Measurements from ENCODE around the gene PRKAG2. TPM values are rescaled to one million over a fixed set of nuclear protein-coding genes. Genes with fewer than 3 reads are reported as not detected.

Gene PRKAG2
- polyA plus RNA-seq, 1 of the 3 experiments (the other 2 are of a cell fraction): 51.6 TPM

DNA sequence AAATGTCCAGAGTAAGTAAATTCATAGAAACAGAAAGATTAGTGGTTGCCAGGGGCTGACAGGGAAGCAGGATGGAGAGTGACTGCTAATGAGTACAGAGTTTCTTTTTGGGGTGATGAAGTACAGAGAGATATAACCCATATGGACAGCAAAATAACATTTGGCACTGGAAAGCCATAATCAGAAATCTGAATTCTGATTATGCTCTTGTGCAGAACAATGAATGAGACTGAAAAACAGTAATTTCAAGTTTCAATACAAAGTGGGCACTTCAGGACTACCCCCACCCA lies 361.7 kb downstream of the PRKAG2 start (continued):
- TF ChIP-seq, protein P1, sequence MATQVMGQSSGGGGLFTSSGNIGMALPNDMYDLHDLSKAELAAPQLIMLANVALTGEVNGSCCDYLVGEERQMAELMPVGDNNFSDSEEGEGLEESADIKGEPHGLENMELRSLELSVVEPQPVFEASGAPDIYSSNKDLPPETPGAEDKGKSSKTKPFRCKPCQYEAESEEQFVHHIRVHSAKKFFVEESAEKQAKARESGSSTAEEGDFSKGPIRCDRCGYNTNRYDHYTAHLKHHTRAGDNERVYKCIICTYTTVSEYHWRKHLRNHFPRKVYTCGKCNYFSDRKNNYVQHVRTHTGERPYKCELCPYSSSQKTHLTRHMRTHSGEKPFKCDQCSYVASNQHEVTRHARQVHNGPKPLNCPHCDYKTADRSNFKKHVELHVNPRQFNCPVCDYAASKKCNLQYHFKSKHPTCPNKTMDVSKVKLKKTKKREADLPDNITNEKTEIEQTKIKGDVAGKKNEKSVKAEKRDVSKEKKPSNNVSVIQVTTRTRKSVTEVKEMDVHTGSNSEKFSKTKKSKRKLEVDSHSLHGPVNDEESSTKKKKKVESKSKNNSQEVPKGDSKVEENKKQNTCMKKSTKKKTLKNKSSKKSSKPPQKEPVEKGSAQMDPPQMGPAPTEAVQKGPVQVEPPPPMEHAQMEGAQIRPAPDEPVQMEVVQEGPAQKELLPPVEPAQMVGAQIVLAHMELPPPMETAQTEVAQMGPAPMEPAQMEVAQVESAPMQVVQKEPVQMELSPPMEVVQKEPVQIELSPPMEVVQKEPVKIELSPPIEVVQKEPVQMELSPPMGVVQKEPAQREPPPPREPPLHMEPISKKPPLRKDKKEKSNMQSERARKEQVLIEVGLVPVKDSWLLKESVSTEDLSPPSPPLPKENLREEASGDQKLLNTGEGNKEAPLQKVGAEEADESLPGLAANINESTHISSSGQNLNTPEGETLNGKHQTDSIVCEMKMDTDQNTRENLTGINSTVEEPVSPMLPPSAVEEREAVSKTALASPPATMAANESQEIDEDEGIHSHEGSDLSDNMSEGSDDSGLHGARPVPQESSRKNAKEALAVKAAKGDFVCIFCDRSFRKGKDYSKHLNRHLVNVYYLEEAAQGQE (IDR thresholded peaks at IDR 0.05; ENCODE audit: low read depth, low read length): no peak
- TF ChIP-seq FOSL2 (IDR thresholded peaks at IDR 0.05; ENCODE audit: borderline replicate concordance, low read depth): no peak

DNA sequence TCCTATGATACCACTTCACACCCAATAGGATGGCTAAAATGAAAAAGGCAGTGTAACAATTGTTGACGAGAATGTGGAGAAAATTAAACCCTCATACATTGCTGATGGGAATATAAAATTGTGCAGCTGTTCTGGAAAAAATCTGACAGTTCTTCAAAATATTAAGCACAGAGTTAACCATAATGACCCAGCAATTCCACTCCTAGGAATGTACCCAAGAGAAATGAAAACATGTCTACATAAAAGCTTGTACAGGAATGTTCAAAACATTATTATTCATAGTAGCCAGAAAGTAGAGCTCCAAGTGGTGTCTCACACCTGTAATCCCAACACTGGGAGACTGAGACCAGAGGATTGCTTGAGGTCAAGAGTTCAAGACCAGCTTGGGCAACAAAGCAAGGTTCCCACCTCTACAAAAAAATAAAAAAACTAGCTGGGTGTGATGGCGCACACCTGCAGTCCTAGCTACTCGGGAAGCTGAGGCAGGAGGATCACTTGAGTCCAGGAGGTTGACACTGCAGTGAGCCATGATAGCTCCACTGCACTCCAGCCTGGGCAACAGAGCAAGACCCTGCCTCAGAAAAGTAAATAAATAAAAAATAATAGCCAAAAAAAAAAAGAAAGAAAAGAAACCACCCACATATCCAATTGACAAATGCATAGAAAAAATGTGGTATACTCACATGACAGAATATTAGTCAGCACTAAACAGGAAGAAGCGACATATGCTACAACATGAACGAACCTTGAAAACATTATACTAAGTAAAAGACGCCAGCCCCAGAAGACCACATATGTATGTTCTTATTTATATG lies 362.2 kb downstream of the PRKAG2 start:
- WGBS (ENCODE audit: low lambda C conversion rate): 95% methylated on average over 6 of the region's 6 CpGs
- Histone ChIP-seq H3F3A (replicated peaks; ENCODE audit: insufficient read depth) (no peaks in the 10 kb centered on the region), H3K9me2 (no peaks in the 10 kb centered on the region), H3K4me2 (no peak overlapping the region), H3K9me3 (no peaks in the 10 kb centered on the region), H3K36me3 (replicated peaks in 1 of 2; ENCODE audit: control insufficient read depth in 1 of 2, insufficient read depth in 2 of 2, low read length in 1 of 2) (no peaks in the 10 kb centered on the region), H3K4me3 (ENCODE audit: low read depth in 2 of 2, low read length in 1 of 2) (no peak overlapping the region), H3K27ac (ENCODE audit: low read depth in 2 of 2, low read length in 1 of 2) (no peak overlapping the region), H3K4me1 (ENCODE audit: control insufficient read depth in 1 of 2, insufficient read depth in 2 of 2, low read depth in 1 of 2, low read length in 1 of 2) (peaks cover 3 to 10% of the 10 kb centered on the region in 2 experiments; a peak in 2 of 4 replicates), H3K9ac (no peak overlapping the region), H4K20me1 (ENCODE audit: insufficient read depth) (peaks cover 93% of the 10 kb centered on the region), H3K79me2 (ENCODE audit: insufficient read depth) (peaks cover 97% of the 10 kb centered on the region), H2AFZ (ENCODE audit: low read depth) (no peak overlapping the region), H3K27me3 (ENCODE audit: insufficient read depth) (no peaks in the 10 kb centered on the region)
- ChIA-PET CTCF (interaction anchor here (1.1 kb wide), 1 partner anchor 199 kb away, joined by 3 read pairs; no protein-coding TSS in a partner anchor), POLR2A (no interaction called here)
- no peak for TF ChIP-seq ELF1 (IDR thresholded peaks at IDR 0.05)
- TF ChIP-seq, protein P2, sequence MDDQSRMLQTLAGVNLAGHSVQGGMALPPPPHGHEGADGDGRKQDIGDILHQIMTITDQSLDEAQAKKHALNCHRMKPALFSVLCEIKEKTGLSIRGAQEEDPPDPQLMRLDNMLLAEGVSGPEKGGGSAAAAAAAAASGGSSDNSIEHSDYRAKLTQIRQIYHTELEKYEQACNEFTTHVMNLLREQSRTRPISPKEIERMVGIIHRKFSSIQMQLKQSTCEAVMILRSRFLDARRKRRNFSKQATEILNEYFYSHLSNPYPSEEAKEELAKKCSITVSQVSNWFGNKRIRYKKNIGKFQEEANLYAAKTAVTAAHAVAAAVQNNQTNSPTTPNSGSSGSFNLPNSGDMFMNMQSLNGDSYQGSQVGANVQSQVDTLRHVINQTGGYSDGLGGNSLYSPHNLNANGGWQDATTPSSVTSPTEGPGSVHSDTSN (IDR thresholded peaks at IDR 0.05): no peak
- TF ChIP-seq, protein P3, sequence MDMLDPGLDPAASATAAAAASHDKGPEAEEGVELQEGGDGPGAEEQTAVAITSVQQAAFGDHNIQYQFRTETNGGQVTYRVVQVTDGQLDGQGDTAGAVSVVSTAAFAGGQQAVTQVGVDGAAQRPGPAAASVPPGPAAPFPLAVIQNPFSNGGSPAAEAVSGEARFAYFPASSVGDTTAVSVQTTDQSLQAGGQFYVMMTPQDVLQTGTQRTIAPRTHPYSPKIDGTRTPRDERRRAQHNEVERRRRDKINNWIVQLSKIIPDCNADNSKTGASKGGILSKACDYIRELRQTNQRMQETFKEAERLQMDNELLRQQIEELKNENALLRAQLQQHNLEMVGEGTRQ (IDR thresholded peaks at IDR 0.05; ENCODE audit: borderline replicate concordance, low read depth, low read length): no peak
- TF ChIP-seq JUND (IDR thresholded peaks at IDR 0.05): no peak
- no peak for TF ChIP-seq EP300 (IDR thresholded peaks at IDR 0.05; ENCODE audit: borderline replicate concordance in 1 of 2, low read depth in 1 of 2, low read length in 1 of 2)
- no peak for TF ChIP-seq TAF1 (IDR thresholded peaks at IDR 0.05; ENCODE audit: borderline replicate concordance, low read depth, low read length)
- TF ChIP-seq RFX5 (IDR thresholded peaks at IDR 0.05; ENCODE audit: low read length): no peak
- no peak for TF ChIP-seq NRF1 (IDR thresholded peaks at IDR 0.05; ENCODE audit: low read depth, low read length)
- no peak for TF ChIP-seq POLR2AphosphoS5 (IDR thresholded peaks at IDR 0.05; ENCODE audit: low read depth, low read length)
- TF ChIP-seq MXI1 (IDR thresholded peaks at IDR 0.05; ENCODE audit: low read depth, low read length): no peak
- no peak for DNase-seq
